ENCODE measurements around the gene CSF1. TPM values are rescaled to one million over a fixed set of nuclear protein-coding genes. Genes with fewer than 3 reads are reported as not detected.

The CSF1 gene
- total and polyA plus RNA-seq, 2 experiments from 2014 or later: 1.4 to 3.5 TPM

DNA sequence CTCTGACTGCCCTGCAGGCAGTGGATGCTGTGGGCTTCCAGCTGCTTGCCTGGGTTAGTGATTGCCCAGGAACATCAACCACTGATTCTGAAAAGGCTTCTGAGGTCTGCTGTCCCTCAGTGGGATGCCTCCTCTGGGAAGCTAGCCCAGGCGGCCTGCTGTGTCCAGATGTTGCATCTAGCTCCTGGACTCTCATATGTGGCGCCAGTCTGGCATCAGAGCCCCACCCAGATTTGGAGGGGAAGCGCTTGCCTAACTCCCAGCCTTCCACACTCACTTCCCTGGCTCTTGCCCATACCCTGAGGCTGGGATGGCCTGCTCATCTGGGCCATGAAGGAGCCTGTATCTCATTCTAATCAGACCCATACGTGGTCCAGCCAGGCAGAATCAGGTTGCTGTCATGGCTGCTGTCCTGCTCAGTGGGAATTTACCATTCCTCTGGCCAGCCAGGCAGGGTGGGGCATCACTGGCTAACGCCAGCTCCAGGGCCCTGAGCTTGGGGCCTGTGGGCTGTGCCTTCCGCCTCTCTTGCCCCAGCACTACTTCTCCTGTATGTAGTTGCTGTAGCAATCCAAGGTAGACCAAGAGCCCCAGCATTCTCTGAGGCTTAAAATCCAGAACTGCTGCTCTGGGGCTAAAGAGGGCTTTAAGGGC is 4.1 kb downstream of the CSF1 start:
- no peak overlapping the region for H3K4me3 ChIP-seq
- DNase-seq (ENCODE audit: low spot score): no peak
- no peaks in the 10 kb centered on the region for H3K9me2 ChIP-seq (ENCODE audit: insufficient read depth)
- no peak overlapping the region for H3K27ac ChIP-seq (ENCODE audit: low read depth)
- H4K20me1 ChIP-seq (replicated peaks; ENCODE audit: insufficient read depth): no peaks in the 10 kb centered on the region
- no peaks in the 10 kb centered on the region for H3K36me3 ChIP-seq (ENCODE audit: insufficient read depth)
- peaks cover 25% of the 10 kb centered on the region for H3K27me3 Mint-ChIP-seq (ENCODE audit: insufficient read depth, low read depth, poor library complexity)
- no peak overlapping the region for H2AFZ ChIP-seq
- peaks cover 17% of the 10 kb centered on the region for H3K4me1 ChIP-seq (ENCODE audit: insufficient read depth)
- no peaks in the 10 kb centered on the region for H3K9me3 Mint-ChIP-seq
- H3K27me3 ChIP-seq (ENCODE audit: insufficient read depth): peaks cover 34% of the 10 kb centered on the region
- no peak overlapping the region for H3K27ac Mint-ChIP-seq
- no peak for ATAC-seq
- peaks cover 9% of the 10 kb centered on the region for H3K36me3 Mint-ChIP-seq (ENCODE audit: low read depth)
- H3F3A ChIP-seq (replicated peaks; ENCODE audit: low read depth): 0 out of 2 replicates have a peak, but pooled peaks cover under 1% of the 10 kb centered on the region
- TF ChIP-seq ZNF331 (CRISPR knock-in tag; IDR thresholded peaks at IDR 0.05; ENCODE audit: low read depth) (no peak), EZH2 (IDR thresholded peaks at IDR 0.05; ENCODE audit: low read depth, unreplicated experiment) (no peak), ZNF462 (CRISPR knock-in tag; IDR thresholded peaks at IDR 0.05) (no peak), CREB1 (CRISPR knock-in tag; IDR thresholded peaks at IDR 0.05; ENCODE audit: low read depth) (no peak), ZNF114 (CRISPR knock-in tag; IDR thresholded peaks at IDR 0.05) (no peak), REST (IDR thresholded peaks at IDR 0.05; ENCODE audit: unreplicated experiment) (no peak), CTCF (conservative IDR thresholded peaks at IDR 0.05; ENCODE audit: low read depth in 2 of 2) (no peak), STAT1 (IDR thresholded peaks at IDR 0.05; ENCODE audit: unreplicated experiment) (no peak), POLR2AphosphoS5 (IDR thresholded peaks at IDR 0.05; ENCODE audit: low read depth) (no peak), JUNB (IDR thresholded peaks at IDR 0.05; ENCODE audit: unreplicated experiment) (no peak), EZH2phosphoT487 (IDR thresholded peaks at IDR 0.05; ENCODE audit: unreplicated experiment) (no peak), NANOG (IDR thresholded peaks at IDR 0.05; ENCODE audit: borderline replicate concordance) (no peak)
- TF ChIP-seq, protein P1, sequence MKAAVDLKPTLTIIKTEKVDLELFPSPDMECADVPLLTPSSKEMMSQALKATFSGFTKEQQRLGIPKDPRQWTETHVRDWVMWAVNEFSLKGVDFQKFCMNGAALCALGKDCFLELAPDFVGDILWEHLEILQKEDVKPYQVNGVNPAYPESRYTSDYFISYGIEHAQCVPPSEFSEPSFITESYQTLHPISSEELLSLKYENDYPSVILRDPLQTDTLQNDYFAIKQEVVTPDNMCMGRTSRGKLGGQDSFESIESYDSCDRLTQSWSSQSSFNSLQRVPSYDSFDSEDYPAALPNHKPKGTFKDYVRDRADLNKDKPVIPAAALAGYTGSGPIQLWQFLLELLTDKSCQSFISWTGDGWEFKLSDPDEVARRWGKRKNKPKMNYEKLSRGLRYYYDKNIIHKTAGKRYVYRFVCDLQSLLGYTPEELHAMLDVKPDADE (IDR thresholded peaks at IDR 0.05): no peak
- peaks cover 22% of the 10 kb centered on the region for H3K4me1 Mint-ChIP-seq
- H3K79me2 ChIP-seq (replicated peaks; ENCODE audit: insufficient read depth): no peaks in the 10 kb centered on the region
- no peak overlapping the region for H3K4me3 Mint-ChIP-seq
- no peak overlapping the region for H3K4me2 ChIP-seq

Measured in GM23338 (cell line).